AG20443 (cell line): Measurements from ENCODE around the gene MACROD2.

Source experiments
- DNase-seq: peaks from one replicate; pipeline ENCODE4 v3.0.0; 2012; ENCODE audit warnings: low spot score, mixed read lengths

The MACROD2 gene

GRCh38 chr20:15814911-15815310 lies 1819.6 kb downstream of the MACROD2 start:
- peak; percentile 41 for DNase-seq

- DNase-seq, result no peak
Observed at GRCh38 chr20:15817351-15817750, 1822.0 kb downstream of the MACROD2 start.

GRCh38 chr20:15818651-15819071 lies 1823.3 kb downstream of the MACROD2 start:
- DNase-seq, result no peak

GRCh38 chr20:15823718-15824117 lies 1828.4 kb downstream of the MACROD2 start:
- DNase-seq, result no peak

GRCh38 chr20:15827628-15828027 lies 1832.3 kb downstream of the MACROD2 start:
- no peak for DNase-seq

- DNase-seq, result no peak
Observed at GRCh38 chr20:15831201-15831600, 1835.9 kb downstream of the MACROD2 start.

- no peak for DNase-seq
Observed at GRCh38 chr20:15832512-15832911, 1837.2 kb downstream of the MACROD2 start.

- no peak for DNase-seq
Observed at GRCh38 chr20:15834857-15835256, 1839.5 kb downstream of the MACROD2 start.

- DNase-seq, result no peak
Observed at GRCh38 chr20:15835811-15836210, 1840.5 kb downstream of the MACROD2 start.

- no peak for DNase-seq
Observed at GRCh38 chr20:15836634-15837033, 1841.3 kb downstream of the MACROD2 start.

GRCh38 chr20:15837563-15837962 lies 1842.2 kb downstream of the MACROD2 start:
- no peak for DNase-seq

- no peak for DNase-seq
Observed at GRCh38 chr20:15838466-15838865, 1843.2 kb downstream of the MACROD2 start.

- DNase-seq, result no peak
Observed at GRCh38 chr20:15840636-15841301, 1845.5 kb downstream of the MACROD2 start.

- no peak for DNase-seq
Observed at GRCh38 chr20:15842872-15843271, 1847.6 kb downstream of the MACROD2 start.

- DNase-seq, result no peak
Observed at GRCh38 chr20:15843777-15844176, 1848.5 kb downstream of the MACROD2 start.

- no peak for DNase-seq
Observed at GRCh38 chr20:15847196-15847784, 1852.0 kb downstream of the MACROD2 start.

GRCh38 chr20:15848126-15848525 lies 1852.8 kb downstream of the MACROD2 start:
- DNase-seq, result no peak

GRCh38 chr20:15848995-15849610 lies 1853.8 kb downstream of the MACROD2 start:
- no peak for DNase-seq

GRCh38 chr20:15851576-15852215 lies 1856.4 kb downstream of the MACROD2 start:
- DNase-seq, result no peak

GRCh38 chr20:15854911-15855310 lies 1859.6 kb downstream of the MACROD2 start:
- no peak for DNase-seq

- no peak for DNase-seq
Observed at GRCh38 chr20:15857173-15857784, 1862.0 kb downstream of the MACROD2 start.

GRCh38 chr20:15859061-15859460 lies 1863.7 kb downstream of the MACROD2 start:
- no peak for DNase-seq

- DNase-seq, result no peak
Observed at GRCh38 chr20:15860850-15861249, 1865.5 kb downstream of the MACROD2 start.
